Kidney epithelial cell (primary cell): ENCODE data around the gene CHST2. TPM values are rescaled to one million over a fixed set of nuclear protein-coding genes. Genes with fewer than 3 reads are reported as not detected.

Source experiments
- DNase-seq: peaks from one replicate; pipeline ENCODE4 v3.0.0-alpha.2; 2010; ENCODE audit warnings: low read depth
- H3K27me3 ChIP-seq: 2 replicates; pipeline ENCODE4 v1.6.0; 2011; ENCODE audit warnings: low read length; ENCODE audit not compliant: control insufficient read depth, insufficient read depth
- H3K36me3 ChIP-seq: 2 replicates; pipeline ENCODE4 v1.5.1; 2011; ENCODE audit warnings: low read length; ENCODE audit not compliant: control insufficient read depth, insufficient read depth
- H3K4me3 ChIP-seq: 2 replicates; pipeline ENCODE4 v1.5.1; 2011; ENCODE audit warnings: low read depth, mild to moderate bottlenecking, control low read depth, low read length
- total RNA-seq: library from RNA; depleted of rRNA; stranded (reverse); fragments of >200 nt; gene quantifications from 2 replicates; pipeline ENCODE4 v1.2.3, GENCODE V29; 2015
- TF ChIP-seq, protein P1 (sequence below): IDR thresholded peaks from 2 replicates; pipeline ENCODE4 v1.5.1; 2011; ENCODE audit warnings: mild to moderate bottlenecking, moderate library complexity, low read length, control low read depth, inconsistent platforms; ENCODE audit not compliant: insufficient read depth, poor library complexity, severe bottlenecking

The CHST2 gene
- total RNA-seq, 1 donor from 2014 or later = 14.5 TPM

DNA sequence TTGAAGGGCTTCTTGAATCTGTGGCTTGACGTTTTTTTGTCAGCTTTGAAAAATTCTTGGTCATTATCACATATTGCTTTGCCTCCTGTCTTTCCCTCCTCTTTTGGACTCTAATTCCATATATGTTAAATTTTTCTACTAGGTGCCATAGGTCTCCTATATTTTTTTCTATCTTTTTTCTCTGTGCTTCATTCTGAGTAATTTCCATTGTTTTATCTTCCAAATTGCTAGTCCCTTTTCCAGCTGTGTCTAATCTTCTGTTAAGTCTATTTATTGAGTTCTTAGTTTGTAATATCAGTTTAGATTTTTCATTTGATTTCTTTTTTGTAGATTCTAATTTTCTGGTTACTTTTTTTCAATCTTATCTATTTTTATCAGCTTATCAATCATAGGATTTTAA lies 53.7 kb downstream of the CHST2 start:
- H3K4me3 ChIP-seq = no peak overlapping the region
- TF ChIP-seq, protein P1, sequence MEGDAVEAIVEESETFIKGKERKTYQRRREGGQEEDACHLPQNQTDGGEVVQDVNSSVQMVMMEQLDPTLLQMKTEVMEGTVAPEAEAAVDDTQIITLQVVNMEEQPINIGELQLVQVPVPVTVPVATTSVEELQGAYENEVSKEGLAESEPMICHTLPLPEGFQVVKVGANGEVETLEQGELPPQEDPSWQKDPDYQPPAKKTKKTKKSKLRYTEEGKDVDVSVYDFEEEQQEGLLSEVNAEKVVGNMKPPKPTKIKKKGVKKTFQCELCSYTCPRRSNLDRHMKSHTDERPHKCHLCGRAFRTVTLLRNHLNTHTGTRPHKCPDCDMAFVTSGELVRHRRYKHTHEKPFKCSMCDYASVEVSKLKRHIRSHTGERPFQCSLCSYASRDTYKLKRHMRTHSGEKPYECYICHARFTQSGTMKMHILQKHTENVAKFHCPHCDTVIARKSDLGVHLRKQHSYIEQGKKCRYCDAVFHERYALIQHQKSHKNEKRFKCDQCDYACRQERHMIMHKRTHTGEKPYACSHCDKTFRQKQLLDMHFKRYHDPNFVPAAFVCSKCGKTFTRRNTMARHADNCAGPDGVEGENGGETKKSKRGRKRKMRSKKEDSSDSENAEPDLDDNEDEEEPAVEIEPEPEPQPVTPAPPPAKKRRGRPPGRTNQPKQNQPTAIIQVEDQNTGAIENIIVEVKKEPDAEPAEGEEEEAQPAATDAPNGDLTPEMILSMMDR = no peak
- DNase-seq = no peak
- H3K27me3 ChIP-seq = no peaks in the 10 kb centered on the region
- H3K36me3 ChIP-seq = no peaks in the 10 kb centered on the region

Other genes starting within 250 kb of the CHST2 start
- 1.7 and 3.4 TPM in 2 replicates for gene PCOLCE2, start 230.7 kb upstream of the CHST2 start, total RNA-seq
- 0.08 and 0.48 TPM in 2 replicates for gene PAQR9, start 156.1 kb upstream of the CHST2 start, total RNA-seq
- gene U2SURP, start 118.2 kb upstream of the CHST2 start, total RNA-seq = 56.1 and 60.6 TPM in 2 replicates